Mesenchymal stem cell (in vitro differentiated cells and primary cell): ENCODE data around the gene NDRG4.

Source experiments
- DNase-seq: peaks from one replicate; pipeline ENCODE4 v3.0.0-alpha.2; 2013
- H2AFZ ChIP-seq: one replicate; pipeline ENCODE4 v1.6.1; 2013; ENCODE audit warnings: low read depth, mild to moderate bottlenecking, control low read depth, inconsistent platforms, low read length, moderate library complexity
- H2AK5ac ChIP-seq: 2 replicates; pipeline ENCODE4 v1.6.1; 2013; ENCODE audit warnings: low read length, moderate library complexity, mild to moderate bottlenecking, inconsistent platforms; ENCODE audit not compliant: severe bottlenecking
- H2BK120ac ChIP-seq: one replicate; pipeline ENCODE4 v1.6.1; 2013; ENCODE audit warnings: low read depth, mild to moderate bottlenecking, inconsistent platforms, low read length, moderate library complexity
- H2BK12ac ChIP-seq, 2 experiments: one replicate each; pipeline ENCODE4 v1.6.1; 2013; ENCODE audit warnings: inconsistent platforms in 2 of 2, low read length in 2 of 2, mild to moderate bottlenecking in 2 of 2, moderate library complexity in 2 of 2, control low read depth in 1 of 2
- H2BK15ac ChIP-seq: one replicate; pipeline ENCODE4 v1.6.1; 2013; ENCODE audit warnings: mild to moderate bottlenecking, low read depth, inconsistent platforms; ENCODE audit not compliant: poor library complexity, severe bottlenecking
- H2BK5ac ChIP-seq: 2 replicates; pipeline ENCODE4 v1.6.1; 2013; ENCODE audit warnings: low read depth, mild to moderate bottlenecking, low read length, control low read depth, inconsistent platforms; ENCODE audit not compliant: poor library complexity, severe bottlenecking
- H3K14ac ChIP-seq, 2 experiments: one replicate each; pipeline ENCODE4 v1.6.1; 2013; ENCODE audit warnings: inconsistent platforms in 2 of 2, low read length in 2 of 2, control low read depth in 1 of 2, mild to moderate bottlenecking in 1 of 2, moderate library complexity in 1 of 2
- H3K18ac ChIP-seq, 2 experiments: one replicate each; pipeline ENCODE4 v1.6.1; 2013; ENCODE audit warnings: inconsistent platforms in 2 of 2, low read length in 2 of 2, control low read depth in 1 of 2, low read depth in 1 of 2, mild to moderate bottlenecking in 1 of 2
- H3K23ac ChIP-seq, 2 experiments: one replicate each; pipeline ENCODE4 v1.6.1; 2013; ENCODE audit warnings: inconsistent platforms in 2 of 2, low read length in 2 of 2, mild to moderate bottlenecking in 2 of 2, moderate library complexity in 2 of 2, control low read depth in 1 of 2
- H3K27ac ChIP-seq: 2 replicates; pipeline ENCODE4 v1.5.1; 2013; ENCODE audit warnings: mild to moderate bottlenecking, moderate library complexity, low read length, control low read depth, inconsistent platforms; ENCODE audit not compliant: poor library complexity, severe bottlenecking
- H3K27me3 ChIP-seq, 2 experiments: 2 replicates each; pipeline versions ENCODE4 v1.6.1 to v1.7.0; 2013; ENCODE audit warnings: low read length in 2 of 2, mild to moderate bottlenecking in 2 of 2, moderate library complexity in 2 of 2, control low read depth in 1 of 2, inconsistent platforms in 1 of 2; ENCODE audit not compliant: control insufficient read depth in 1 of 2, insufficient read depth in 1 of 2
- H3K36me3 ChIP-seq, 2 experiments: 2 replicates each; pipeline versions ENCODE4 v1.6.1 to v1.7.0; 2013; ENCODE audit warnings: low read length in 2 of 2, control low read depth in 1 of 2, inconsistent platforms in 1 of 2, low read depth in 1 of 2, mild to moderate bottlenecking in 1 of 2; ENCODE audit not compliant: insufficient read depth in 2 of 2, control insufficient read depth in 1 of 2
- H3K4ac ChIP-seq, 2 experiments: one replicate each; pipeline ENCODE4 v1.6.1; 2013; ENCODE audit warnings: inconsistent platforms in 2 of 2, low read length in 2 of 2, mild to moderate bottlenecking in 2 of 2, moderate library complexity in 2 of 2, control low read depth in 1 of 2, low read depth in 1 of 2
- H3K4me1 ChIP-seq: 2 replicates; pipeline ENCODE4 v1.6.1; 2013; ENCODE audit warnings: low read depth, low read length, control low read depth; ENCODE audit not compliant: control insufficient read depth, insufficient read depth
- H3K4me2 ChIP-seq: 2 replicates; pipeline ENCODE4 v1.6.1; 2013; ENCODE audit warnings: low read length, mild to moderate bottlenecking, inconsistent platforms; ENCODE audit not compliant: poor library complexity, severe bottlenecking
- H3K4me3 ChIP-seq, 2 experiments: 2 replicates each; pipeline versions ENCODE4 v1.5.1 to v1.7.0; 2013; ENCODE audit warnings: low read length in 2 of 2, mild to moderate bottlenecking in 2 of 2, control low read depth in 1 of 2, low read depth in 1 of 2; ENCODE audit not compliant: insufficient read depth in 1 of 2
- H3K79me1 ChIP-seq: replicated peaks from 2 replicates; pipeline ENCODE4 v1.6.1; 2013; ENCODE audit warnings: mild to moderate bottlenecking, control low read depth, low read length, inconsistent platforms; ENCODE audit not compliant: poor library complexity, severe bottlenecking
- H3K9ac ChIP-seq: 2 replicates; pipeline ENCODE4 v1.7.0; 2013; ENCODE audit warnings: mild to moderate bottlenecking, low read length, moderate library complexity
- H3K9me3 ChIP-seq: 2 replicates; pipeline ENCODE4 v1.7.0; 2013; ENCODE audit warnings: mild to moderate bottlenecking, low read length; ENCODE audit not compliant: control insufficient read depth
- H4K8ac ChIP-seq: one replicate; pipeline ENCODE4 v1.6.1; 2013; ENCODE audit warnings: inconsistent platforms, mild to moderate bottlenecking, low read length, moderate library complexity
- H4K91ac ChIP-seq: one replicate; pipeline ENCODE4 v1.6.1; 2013; ENCODE audit warnings: mild to moderate bottlenecking, low read length, inconsistent platforms
- WGBS: methylation state at CpG from one replicate; pipeline ENCODE4 v1.1.7; 2013; ENCODE audit warnings: mixed read lengths; 5-methylcytosine and 5-hydroxymethylcytosine counted together

Gene NDRG4

DNA sequence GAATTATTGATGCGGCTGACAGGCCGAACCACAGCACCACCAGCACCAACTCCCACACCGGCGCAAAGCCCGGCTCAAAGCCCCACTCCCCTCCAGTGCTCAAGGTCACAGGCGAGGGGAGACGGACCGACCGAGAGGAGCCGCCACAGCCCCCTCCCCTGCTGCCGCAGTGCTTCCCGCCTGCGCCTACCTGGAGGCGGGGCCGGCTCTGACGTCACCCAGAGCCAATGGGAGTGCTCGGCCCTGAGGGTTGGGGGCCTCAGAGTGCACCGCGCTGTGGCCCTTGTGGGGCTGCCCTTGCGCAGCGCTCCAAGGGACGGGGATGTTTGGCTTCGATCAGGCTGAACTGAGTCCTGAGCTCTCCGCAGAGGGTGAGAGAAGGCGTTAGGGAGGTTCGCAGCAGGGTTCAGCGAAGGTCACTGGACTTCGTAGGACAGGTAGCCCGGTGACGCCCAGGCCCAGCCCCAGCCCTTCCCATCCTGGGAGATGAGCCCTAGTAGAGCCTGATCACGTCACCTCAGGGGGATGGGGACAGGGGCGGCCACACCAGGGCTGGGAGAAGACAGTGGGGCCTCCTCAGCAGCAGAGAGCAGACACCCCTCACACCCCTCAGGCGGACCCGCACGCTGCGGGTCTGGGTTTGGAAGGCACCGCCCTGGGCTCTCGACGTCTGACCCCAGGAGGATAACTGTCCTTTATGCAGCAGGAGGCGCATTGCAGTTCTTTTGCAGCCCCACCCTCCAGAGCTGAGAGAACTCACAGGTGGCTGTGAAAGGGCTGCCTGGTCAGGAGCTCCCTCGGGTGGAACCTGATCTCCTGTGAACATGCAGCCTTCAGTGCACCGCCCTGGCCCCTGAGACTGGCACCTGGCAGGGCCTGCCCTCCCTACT lies 1.5 kb downstream of the NDRG4 start:
- H3K23ac ChIP-seq = no peak overlapping the region
- peaks cover 8% of the 10 kb centered on the region for H3K79me1 ChIP-seq
- H3K14ac ChIP-seq = no peak overlapping the region
- H3K4ac ChIP-seq = no peak overlapping the region
- DNase-seq = no peak
- H3K36me3 ChIP-seq = peaks cover 0 to 10% of the 10 kb centered on the region in 2 experiments
- peak overlapping the region; percentile 1 for H2AFZ ChIP-seq
- H3K4me3 ChIP-seq = peak overlapping the region; percentile 54 to 70
- H3K4me1 ChIP-seq = peaks cover 30% of the 10 kb centered on the region
- H3K27ac ChIP-seq = no peak overlapping the region
- peak overlapping the region in 1 of 2 experiments; percentile 63 for H3K18ac ChIP-seq
- 8% methylated on average over 41 of the region's 42 CpGs for WGBS
- peaks cover 0 to 32% of the 10 kb centered on the region in 2 experiments for H3K27me3 ChIP-seq
- no peaks in the 10 kb centered on the region for H3K9me3 ChIP-seq
- H3K9ac ChIP-seq = peak overlapping the region; percentile 26
- H2BK15ac ChIP-seq = no peak overlapping the region
- H3K4me2 ChIP-seq = peak overlapping the region; percentile 96
- H4K8ac ChIP-seq = peak overlapping the region; percentile 47
- H4K91ac ChIP-seq = no peak overlapping the region
- no peak overlapping the region for H2AK5ac ChIP-seq
- no peak overlapping the region for H2BK120ac ChIP-seq
- no peak overlapping the region for H2BK5ac ChIP-seq
- H2BK12ac ChIP-seq = no peak overlapping the region

DNA sequence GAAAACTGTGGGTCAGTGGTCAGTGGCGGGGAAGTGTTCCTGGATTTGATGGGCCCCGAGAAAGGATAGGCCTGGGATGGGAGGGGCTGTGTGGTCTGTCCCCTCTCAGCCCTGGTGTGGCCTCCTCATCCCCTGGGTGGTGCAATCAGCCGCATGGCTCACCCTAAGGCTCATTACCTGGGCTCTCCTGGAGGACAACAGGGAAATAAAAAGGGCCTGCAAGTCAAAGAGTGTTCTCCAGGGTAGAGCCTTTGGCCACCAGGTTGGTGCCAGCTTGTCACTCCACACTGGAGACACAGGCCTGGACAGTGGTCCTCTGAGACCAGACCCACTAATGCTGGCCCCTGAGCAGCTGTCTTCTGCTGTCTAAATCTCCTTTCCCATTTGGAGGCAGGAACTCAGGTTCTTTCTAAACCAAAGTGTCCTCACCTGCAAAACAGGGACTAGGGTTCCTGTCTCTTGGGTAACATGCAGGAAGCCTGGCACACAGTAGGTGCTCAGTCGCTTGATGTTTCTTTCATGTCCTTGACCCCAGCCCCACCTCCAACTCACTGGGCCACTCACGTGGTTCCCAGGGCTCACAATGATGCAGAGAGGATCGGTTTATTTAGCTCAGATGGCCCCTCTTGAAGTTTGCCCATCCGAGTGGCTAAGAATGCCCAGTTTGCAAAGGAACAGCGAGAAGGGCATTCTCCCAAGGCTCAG lies 2.4 kb downstream of the NDRG4 start:
- 64% methylated on average over 8 of the region's 8 CpGs for WGBS
- no peak for DNase-seq
- Histone ChIP-seq H3K14ac (no peak overlapping the region), H4K8ac (no peak overlapping the region), H3K27ac (no peak overlapping the region), H2BK120ac (no peak overlapping the region), H3K27me3 (peaks cover 0 to 32% of the 10 kb centered on the region in 2 experiments), H3K4me1 (peaks cover 30% of the 10 kb centered on the region), H2AK5ac (no peak overlapping the region), H4K91ac (no peak overlapping the region), H3K4ac (no peak overlapping the region), H2BK15ac (no peak overlapping the region), H3K18ac (no peak overlapping the region), H3K23ac (no peak overlapping the region), H3K4me2 (no peak overlapping the region), H2BK5ac (no peak overlapping the region), H2AFZ (no peak overlapping the region), H3K9me3 (no peaks in the 10 kb centered on the region), H3K79me1 (peaks cover 8% of the 10 kb centered on the region), H3K4me3 (no peak overlapping the region), H2BK12ac (no peak overlapping the region), H3K9ac (no peak overlapping the region), H3K36me3 (peaks cover 0 to 16% of the 10 kb centered on the region in 2 experiments)

DNA sequence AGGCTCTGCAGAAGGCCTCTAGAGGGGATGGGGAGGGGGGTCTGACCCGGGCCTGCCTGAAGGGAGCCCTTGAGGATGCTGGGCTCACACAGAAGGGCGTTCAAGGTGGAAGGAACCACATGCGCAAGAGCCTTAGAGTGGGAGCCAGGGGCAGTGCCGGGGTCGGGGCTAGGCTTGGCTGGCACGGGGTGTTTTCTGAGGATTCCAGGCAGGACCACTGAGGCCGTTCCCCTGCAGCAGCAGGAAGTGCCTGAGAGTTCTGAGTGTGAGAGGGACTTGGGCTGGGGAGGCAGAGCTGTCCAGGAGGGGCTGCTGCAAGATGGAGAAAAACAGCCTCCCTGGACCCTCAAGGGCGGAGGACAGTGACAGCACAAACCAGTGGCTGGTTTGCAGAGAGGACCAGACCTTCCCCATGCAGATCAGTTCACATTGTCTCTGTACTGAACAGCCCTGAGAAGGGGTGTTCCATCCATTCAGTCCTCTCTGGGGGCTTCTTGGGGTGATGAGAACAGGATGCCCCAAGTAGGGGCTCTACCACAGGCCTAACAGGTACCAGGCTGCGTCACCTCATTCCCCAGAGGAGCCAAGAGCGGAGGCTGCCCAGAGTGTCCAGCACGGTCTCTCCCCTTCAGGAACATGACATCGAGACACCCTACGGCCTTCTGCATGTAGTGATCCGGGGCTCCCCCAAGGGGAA lies 3.4 kb downstream of the NDRG4 start:
- Histone ChIP-seq H3K9me3 (no peaks in the 10 kb centered on the region), H4K8ac (no peak overlapping the region), H3K23ac (peak overlapping the region in 1 of 2 experiments; percentile 6), H3K4me3 (no peak overlapping the region), H3K4me1 (peaks cover 30% of the 10 kb centered on the region), H4K91ac (no peak overlapping the region), H3K4me2 (no peak overlapping the region), H2BK5ac (no peak overlapping the region), H2AFZ (no peak overlapping the region), H3K14ac (no peak overlapping the region), H2BK120ac (no peak overlapping the region), H3K36me3 (peaks cover 0 to 22% of the 10 kb centered on the region in 2 experiments), H3K79me1 (peaks cover 8% of the 10 kb centered on the region), H3K4ac (no peak overlapping the region), H3K27ac (no peak overlapping the region), H2BK12ac (no peak overlapping the region), H2AK5ac (no peak overlapping the region), H3K18ac (no peak overlapping the region), H3K27me3 (peaks cover 0 to 32% of the 10 kb centered on the region in 2 experiments), H2BK15ac (no peak overlapping the region), H3K9ac (no peak overlapping the region)
- DNase-seq = no peak
- 88% methylated on average over 14 of the region's 14 CpGs for WGBS
